NCI-H128 (cell line): Measurements from ENCODE around the gene CFAP77.

Experiments
- DNase-seq: peaks from one replicate; lab custom pipeline; 2025; ENCODE audit not compliant: unreplicated experiment; lab: John Stamatoyannopoulos, UW

Gene CFAP77

DNA sequence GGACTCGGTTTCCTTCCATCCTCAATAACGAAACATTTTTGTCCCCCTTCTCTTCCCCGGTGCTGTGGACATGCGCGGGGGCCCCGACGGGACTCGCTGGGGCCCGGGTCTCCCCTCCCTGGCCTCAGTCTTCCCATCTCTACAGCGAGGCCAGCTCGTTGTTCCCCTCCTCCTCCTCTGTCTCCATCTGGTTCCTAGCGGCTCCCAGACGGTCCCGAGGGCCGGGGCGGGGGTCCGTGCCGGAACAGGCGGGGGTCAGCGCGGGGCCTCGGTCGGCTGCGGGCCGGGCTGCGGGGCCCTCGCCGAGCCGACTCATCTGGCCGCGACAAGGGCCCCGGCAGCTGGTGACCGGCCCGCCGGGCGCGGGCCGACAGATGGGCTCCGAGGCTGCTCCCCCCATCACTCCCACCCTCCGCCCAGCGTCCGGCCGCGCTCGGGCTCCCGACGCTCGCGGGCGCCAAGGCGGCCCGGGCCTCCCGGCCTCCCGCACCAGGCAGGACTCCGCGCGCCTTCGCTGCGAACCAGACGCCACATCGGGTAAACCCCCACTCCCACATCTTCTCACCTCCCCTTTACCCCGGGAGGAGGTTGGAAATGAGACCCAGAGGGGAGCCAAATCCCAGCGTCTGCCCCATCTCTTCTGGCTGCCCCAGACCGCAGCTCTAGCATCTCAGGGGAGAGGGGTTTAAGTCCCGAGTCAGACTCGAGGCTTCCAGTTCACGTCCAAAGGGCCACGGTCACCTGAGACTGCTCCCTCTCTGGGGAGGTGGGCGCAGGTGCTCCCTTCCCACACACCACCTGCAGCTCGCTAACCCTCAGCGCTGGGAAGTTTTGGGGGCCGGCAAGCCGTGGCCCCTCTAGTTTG lies 180.5 kb downstream of the CFAP77 start:
- no peak for DNase-seq

DNA sequence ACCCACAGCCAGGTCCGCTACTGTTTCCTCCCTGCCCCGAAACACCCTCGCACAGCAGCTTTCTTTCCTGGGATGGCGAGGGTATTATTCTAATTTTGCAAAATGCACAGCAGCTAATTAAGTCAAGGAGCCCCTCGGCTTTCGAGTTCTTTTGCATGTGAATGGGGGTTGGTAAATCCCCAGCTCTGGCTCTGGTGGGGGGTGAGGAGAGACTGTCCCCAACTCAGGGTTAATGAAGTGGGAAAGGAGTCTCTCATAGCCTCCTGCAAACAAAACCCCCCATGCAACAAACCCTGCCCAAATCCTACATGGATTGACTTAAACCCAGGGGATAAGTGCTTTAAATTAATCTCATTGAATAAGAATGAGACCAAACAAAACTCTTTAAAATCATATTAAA lies 181.2 kb downstream of the CFAP77 start:
- no peak for DNase-seq

DNA sequence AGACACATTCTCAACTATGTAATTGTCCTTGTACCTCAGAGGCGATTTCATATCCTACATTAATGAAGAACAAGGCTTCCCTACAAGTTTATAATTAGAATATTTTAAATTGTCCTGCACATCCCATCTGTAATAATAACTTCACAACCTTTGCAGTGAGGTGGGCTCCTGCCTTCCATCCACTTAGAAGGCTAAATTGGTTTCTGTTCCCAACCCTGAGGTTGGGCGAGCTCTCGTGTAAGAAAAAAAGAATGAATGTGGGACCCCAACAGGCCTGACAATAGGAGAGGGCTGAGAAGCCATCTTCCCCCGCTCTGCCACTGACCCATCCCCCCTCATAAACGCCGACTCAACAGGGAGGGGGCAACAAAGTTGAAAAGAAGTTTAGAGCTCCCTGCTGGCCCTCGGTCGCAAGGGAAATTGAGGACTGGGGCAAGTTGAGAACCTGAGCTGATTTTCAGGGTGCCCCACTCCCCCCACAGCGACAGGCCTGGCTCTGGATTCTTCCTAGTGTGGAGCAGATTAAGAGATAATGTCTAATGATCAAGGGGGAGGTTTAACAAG lies 181.8 kb downstream of the CFAP77 start:
- no peak for DNase-seq

DNA sequence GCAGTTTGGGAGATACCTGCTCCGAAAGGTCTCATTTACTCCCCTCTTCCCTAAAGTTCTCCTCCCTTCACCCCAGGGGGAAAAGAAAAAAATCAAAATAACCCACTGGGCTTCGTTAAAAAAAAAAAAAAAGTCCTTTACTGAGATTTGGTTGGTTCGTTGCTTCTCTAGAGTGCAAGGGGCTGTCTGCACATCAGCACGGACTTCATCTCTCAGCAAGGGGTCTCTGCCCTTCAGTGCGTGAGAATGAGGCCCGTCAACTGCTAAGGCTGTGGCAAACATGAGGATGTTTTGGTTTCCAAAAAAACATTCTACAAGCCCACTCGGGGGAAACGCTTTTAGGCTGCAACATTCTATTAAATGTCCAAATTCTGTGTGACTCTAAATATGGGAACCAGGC lies 182.4 kb downstream of the CFAP77 start:
- DNase-seq = no peak

DNA sequence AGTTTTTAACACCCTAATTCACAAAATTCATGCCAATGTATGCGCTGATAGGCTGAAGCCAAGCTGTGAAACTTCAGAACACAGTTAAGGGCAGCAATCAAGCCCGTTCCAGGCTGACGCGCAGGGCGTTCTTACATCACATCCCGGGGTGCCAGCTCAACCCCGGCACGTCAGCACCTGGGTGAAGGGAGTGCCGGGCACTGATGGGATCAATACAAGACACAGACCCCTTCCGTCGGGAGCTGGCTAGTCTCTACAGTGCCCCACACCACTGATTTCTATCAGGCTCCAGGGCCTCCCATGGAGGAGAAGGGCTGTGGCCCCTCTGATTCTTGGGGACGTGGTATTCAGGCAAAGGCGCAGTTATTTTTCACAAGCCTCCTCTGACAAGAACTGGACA lies 184.4 kb downstream of the CFAP77 start:
- no peak for DNase-seq

DNA sequence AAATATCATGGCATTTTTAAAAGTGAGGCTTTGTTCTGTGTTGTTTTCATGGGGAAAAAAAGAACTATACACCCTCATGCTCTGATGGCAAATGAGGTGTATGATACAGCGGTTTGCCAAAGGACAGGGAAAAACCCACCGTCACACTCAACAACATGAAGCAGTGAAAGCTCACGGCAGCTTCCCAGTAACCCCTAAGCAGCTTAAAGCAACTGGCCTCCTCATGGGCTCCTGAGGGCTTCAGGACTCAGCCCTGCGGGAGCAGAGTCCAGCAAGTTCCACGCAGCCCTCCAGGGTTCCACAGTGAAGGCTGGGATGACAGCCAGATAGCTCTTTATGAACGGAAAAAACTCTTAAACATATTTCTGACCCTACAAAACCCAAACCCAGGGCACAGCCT lies 185.3 kb downstream of the CFAP77 start:
- no peak for DNase-seq

DNA sequence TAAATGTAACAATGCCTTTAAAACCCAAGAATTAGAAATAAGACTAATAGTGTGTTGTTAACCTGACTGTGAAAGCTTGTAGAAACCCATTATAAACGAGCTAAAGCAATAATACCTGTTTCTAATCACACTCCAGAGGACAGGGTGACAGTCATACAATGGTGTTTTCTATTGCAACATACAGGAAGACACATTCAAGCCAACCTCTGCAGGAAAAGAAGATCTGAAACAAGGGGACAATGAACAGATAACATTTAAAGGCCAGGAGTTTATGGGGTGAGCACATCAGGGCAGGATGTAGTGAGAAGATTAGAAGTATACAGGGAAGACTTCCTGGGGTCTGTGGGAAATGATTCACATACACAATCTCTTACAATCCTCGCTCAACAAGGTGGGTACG lies 186.2 kb downstream of the CFAP77 start:
- DNase-seq = no peak

DNA sequence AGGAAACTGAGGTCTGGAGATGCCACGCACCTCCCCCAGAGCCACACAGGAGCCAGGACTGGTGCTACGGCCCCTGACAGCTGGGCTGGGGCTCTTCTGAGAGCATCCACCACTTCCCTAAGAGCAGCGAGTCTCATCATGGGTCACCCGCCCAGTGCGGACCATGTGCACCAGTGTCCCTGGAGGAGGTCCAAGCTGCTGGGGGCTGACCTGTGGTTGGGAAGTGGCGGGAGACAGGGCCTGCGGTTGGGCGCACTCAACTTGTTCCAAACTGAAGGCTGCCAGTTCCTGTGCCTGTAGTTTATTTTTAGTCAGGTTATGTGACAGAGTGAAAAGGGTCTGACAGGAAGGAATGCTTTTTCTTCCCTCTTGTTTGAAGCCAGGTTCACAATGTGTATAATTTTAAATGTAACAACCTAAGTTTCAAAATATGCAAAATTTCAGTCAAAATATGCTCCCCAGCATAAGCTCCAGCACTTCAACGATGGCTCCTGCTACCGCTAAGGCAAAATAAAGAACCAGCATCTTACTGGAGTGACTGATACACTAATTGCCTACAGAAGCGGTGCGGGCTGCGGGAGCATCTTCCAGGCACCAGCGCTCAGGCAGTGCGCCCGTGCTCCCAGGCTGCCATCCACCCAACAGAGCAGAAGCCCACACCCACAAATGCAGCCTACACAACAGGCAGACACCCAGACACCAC lies 187.2 kb downstream of the CFAP77 start:
- no peak for DNase-seq

DNA sequence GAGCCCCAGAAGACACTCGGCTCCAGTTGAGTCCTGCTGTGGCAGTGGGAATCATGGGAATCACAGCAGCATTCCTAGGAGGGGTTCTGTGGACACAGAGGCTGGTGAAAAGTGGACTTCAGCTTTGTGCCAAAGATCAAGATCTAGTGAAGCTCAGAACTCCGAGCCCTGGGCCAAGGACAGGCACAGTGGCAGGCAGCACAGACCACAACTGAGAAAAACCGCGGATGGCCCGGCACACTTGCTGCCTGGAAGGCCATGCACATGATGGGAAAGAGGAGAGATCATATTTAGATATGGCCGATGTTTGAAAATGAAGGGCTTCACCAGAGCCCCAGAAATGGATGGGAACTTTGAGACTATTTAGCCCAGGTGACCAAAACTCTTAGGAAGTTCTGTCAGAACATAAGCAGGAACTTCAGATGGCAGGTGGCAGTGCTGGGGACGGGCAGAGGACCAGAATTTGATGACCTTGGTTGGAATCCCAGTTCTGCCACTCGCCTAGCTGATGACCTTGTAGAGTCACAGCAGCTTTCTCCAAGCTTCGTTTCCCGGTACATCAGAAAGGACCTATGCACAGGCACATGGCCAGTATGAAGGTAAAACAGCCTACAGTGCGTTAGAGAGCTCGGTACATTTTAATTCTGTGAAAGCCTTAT lies 190.4 kb downstream of the CFAP77 start:
- DNase-seq = no peak

DNA sequence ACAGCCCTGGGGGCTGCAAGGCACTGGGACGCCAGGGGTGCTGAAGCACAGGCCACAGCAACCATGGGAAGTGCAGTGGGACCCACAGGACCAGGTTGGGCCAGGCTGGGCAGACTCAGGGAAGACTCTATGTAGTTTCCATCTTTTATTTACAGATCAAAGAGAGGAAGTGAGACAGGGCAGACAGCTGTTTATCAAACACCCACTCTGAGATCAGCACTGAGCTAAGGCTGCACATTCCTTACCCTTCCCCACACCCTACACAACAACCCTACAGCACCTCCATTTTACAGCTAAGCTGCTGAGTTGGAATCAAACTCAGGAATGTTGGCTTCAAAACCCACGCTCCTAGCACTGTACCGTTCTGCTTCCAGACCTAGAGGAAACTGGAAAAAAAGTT lies 192.2 kb downstream of the CFAP77 start:
- no peak for DNase-seq

DNA sequence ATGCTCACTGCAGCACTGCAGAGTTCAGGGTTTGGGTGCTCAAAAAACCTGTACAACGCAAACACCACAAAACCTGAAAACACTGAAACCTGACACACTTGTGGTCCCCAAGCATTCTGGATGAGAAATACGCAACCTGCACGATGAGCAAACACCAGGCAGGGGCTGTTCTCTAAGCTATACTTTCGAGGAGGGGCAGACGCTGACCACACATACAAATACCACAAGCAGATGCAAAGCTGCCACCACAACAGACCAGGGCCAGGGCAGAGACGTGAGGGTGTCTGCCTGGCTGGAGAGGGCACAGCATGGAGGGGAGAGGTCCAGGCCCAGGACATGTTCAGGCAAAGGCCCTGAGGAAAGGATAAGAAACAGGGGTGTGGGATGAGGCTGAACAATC lies 195.4 kb downstream of the CFAP77 start:
- DNase-seq = no peak

DNA sequence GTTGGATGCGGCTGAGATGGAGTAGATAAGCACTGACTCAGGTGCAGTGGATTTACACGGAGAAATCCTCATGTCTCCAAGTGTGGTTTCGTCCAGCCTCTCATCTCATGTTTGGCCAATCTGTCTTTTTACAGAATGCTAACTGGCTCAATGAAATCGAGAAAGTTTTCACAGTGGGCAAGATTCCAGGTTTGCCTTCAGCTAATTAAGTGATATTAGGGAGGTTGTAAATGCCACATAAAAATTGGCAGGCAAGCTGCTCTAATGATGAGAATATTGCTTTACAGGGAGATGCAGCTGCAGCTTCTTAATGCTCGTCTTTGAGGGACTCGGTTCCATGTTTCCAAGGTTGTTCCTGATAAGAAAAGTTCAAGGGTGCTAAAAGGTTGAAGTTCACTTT lies 196.1 kb downstream of the CFAP77 start:
- DNase-seq = no peak

DNA sequence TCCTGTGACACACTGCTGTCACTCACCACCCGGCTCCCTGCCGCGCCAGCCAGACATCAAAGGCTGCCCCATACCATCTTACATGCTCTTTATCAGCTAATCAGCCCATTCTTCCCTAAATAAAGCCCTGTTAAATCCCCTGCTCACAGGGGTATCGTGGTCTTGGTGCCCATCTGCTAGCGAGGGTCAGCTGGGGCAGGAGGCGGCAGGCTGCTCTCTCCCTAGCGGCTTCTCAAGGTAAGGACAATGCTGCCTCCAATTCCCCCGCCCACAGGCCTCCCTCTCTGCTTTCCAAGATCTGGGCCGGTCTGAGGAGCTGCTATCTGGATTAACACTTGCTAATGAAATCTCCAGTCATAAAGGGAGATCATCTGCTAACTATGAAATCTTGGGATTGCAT lies 199.2 kb downstream of the CFAP77 start:
- DNase-seq = no peak

DNA sequence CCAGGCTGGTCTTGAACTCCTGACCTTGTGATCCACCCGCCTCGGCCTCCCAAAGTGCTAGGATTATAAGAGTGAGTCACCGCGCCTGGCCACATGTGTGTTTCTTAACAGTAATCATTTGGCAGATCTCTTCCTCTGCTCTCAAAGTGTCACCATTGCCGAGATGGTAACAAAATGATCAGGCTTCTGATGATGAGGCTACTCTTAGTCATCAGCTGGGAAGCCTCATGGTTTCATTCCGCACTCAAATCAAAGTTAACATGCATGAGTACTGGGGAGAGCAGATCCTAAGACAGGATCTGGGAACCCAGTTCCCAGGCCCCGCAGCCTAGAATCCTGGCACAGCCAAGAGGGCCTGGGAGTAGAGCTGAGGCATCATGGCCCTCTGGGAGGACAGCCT lies 199.8 kb downstream of the CFAP77 start:
- DNase-seq = no peak

DNA sequence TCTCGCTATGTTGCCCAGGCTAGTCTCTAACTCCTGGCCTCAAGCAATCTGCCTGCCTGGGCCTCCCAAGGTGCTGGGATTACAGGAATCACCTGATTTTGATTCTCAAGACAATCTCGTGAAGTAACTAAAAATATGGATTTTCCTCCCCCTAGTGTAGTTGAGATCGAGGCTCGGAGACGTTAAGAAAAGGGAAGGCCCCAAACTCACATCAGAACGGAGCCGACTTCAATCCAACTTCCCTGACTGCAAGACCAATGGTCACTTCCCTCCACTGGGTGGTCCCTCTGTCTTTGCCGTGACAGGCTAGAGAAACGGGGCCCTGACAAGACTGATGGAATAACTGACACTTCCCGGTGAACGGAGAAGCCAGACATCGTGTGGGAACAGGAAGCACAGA lies 200.7 kb downstream of the CFAP77 start:
- DNase-seq = no peak

DNA sequence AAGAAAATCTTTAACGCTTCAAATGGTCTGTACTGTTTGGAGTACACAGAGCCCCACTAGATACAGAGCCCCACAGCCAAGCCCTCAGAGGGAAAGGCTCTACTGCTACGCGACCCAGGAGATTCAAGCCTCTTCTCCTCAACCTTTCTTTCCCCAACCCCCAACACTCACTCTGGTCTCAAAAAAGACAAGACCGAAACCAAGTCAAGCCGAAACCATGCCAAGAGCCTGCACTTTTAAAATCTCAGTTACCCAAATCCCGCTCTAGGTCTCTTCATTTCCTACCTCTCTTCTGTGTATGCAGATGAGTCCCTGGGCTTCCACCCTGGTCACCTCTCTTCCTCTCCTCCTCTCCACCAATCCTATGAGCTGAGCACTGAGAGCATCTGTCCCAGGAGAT lies 204.3 kb downstream of the CFAP77 start:
- DNase-seq = no peak

DNA sequence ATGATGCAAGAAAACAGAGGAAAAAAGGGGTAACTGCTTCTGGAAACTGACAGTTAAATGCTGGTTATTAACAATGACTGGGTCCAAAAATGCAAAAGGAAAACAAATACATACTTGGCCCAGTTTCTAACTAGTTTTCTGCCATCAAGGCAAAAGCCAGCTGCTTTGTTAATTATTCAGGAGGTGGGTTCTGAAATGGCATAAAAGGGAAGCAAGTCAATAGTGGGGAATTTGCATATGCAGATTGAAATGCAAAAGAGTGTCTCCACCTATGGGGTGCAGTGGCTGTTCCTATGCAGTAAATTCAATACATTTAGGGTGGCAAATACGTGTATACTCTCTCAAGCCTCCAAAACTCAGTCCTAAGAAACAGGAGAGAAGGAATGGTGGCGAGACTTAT lies 205.8 kb downstream of the CFAP77 start:
- DNase-seq = no peak

DNA sequence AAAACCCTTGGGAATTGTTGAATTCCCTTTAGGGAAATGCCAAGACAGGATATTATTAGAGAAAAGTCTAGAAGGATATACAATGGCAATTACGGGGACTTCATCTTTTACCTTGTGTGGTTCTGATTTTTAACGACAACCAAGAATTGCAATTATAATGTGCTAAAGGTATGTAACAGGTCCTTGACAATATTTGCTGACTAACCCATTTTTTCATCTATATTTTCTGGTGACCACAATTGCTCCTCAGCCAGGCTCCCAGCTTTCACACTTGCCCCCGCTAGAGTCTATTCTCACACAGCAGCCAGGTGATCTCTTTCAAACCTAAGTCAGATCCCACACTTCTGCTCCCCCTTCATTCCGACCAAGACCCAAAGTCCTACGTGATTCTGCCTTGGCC lies 206.7 kb downstream of the CFAP77 start:
- no peak for DNase-seq

DNA sequence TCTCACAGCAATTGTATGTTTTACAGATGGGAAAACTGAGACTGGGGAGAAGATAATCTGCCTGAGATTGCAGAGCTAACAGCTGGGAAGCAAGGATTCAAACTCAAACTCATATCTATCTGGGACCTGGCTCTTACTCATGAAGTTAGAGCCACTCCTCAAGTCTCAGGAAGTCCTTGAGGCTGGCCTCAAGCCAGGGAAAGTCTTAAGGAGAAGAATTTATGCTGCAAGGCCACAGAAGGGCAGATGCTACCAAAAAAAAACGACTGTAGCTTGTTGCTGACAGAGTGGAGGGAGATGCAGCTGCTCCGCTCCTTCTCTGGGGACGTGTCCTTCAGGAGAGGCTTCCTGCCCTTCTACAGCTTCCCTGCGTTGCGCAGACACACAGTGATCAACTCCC lies 212.1 kb downstream of the CFAP77 start:
- DNase-seq = no peak
